GM21515 (cell line): ENCODE measurements around the gene MARK3.

Source experiments
- ATAC-seq: cut with Tn5 transposase; IDR thresholded peaks from one replicate; pipeline ENCODE4 v1.9.1; 2021; ENCODE audit not compliant: unreplicated experiment

MARK3 gene

DNA sequence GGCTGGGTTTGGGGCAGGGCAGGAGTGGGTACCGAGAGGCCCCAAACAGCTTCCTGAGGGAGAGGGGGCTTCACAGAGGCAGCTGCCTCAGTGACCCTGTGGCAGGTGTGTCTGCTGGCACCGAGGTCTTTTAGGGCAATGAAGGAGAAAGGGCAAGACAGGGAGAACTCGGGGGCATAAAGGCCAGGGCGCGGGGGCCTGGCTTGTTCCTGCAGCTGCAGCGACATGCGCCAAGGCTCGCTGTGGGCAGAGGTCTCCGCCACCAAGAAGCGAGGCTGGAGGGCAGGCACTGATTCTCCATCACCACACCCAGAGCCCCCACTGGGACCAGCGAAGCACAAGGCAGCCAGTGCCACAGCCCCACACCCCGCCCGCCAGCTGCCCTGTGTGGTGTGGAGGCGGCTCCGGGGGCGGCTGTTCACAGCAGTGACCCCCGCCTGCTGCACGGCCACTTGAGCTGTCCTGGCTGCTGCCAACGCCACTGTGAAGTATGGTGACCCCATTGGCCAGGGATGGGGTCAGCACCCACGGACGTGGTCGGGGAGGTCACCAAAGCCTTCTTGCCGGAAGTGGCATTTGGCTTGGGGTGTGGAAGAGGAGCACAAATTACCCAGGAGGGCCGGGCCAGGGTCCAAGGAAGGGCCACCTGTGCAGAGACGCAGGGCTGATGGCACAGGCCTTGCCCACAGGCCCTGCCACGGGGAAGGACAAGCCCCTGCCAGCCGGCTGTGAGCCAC lies 160.9 kb downstream of the MARK3 start:
- ATAC-seq, result no peak

DNA sequence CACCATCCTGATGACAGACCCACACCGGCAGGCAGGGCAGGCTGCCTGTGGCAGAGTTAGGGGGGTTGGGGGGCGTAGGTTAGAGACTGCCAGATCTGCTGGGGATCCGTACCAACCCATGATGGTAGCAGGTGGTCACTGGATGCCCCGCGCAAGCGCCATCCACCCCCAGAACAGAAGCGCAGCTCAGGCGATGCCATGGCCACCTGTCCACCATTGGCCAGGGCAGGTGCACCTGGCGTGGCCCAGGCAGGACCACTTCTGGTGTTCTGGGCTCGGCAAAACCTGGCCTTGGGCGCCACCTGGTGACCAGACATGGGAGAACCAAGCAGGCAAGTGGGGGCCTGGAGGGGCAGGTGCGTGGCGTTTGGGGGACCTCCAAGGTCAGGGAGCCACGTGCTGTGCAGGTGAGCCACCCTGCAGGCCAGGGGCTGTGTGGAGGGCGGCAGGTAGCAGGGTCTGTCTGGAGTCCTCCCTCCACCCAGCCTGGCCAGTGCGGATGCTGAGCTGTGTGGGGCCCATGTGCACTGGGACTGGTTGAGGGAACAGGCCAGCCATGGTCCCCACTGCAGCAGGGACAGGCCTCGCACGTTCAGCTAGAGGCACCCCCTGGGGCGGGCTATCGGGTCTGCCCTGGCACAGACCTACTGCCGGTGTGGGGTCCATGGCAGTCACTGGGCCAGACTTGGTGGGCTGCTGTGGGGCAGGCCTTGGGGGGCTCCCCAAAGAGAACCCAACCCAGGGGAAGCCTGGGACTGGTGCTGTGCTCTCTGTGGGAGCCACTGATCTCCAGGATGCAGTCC lies 161.6 kb downstream of the MARK3 start:
- no peak for ATAC-seq

DNA sequence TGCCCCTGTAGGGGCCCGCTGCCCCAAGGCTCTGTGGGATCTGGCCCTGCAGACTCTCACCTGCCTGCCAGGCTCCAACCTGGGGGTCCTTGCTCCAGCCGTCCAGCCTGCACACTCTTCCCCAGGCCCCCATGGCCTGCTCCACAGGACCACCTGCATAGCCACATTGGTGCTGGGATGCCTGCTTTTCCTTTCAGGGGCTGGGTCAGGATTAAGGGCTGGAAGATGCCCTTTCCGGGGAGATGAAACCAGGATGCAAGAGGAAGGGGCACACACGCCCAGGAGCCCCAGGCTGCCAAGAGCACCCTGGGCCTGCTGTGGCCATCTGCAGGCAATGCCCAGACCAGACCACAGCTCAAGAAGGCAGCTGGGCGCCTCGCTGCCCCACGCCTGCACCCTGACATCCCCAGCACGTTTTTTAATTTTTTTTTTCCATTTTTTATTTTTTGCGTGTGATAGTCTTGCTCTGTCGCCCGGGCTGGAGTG lies 162.3 kb downstream of the MARK3 start:
- ATAC-seq, result no peak

DNA sequence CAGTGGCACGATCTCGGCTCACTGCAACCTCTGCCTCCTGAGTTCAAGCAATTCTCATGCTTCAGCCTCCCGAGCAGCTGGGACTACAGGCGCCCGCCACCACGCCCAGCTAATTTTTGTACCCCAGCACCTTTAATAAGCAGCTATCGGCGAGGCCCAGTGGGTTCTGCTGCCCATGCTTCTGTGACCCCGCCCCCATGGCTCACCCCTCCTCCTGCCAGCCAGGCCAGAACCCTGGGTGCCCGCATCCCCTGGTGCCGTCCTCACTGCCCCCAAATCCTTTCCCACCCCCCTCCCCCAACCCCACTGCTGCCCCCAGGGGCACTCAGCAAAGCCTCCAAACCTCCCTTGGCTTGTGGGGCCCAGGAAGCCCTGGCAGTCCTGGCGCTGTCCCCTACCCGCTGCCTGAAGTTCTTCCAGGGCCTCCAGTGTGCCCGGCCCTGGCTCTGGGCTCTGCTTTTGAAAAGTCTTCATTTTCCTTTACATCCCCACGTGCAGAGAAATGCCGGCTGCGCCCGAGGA lies 162.8 kb downstream of the MARK3 start:
- ATAC-seq, result no peak

DNA sequence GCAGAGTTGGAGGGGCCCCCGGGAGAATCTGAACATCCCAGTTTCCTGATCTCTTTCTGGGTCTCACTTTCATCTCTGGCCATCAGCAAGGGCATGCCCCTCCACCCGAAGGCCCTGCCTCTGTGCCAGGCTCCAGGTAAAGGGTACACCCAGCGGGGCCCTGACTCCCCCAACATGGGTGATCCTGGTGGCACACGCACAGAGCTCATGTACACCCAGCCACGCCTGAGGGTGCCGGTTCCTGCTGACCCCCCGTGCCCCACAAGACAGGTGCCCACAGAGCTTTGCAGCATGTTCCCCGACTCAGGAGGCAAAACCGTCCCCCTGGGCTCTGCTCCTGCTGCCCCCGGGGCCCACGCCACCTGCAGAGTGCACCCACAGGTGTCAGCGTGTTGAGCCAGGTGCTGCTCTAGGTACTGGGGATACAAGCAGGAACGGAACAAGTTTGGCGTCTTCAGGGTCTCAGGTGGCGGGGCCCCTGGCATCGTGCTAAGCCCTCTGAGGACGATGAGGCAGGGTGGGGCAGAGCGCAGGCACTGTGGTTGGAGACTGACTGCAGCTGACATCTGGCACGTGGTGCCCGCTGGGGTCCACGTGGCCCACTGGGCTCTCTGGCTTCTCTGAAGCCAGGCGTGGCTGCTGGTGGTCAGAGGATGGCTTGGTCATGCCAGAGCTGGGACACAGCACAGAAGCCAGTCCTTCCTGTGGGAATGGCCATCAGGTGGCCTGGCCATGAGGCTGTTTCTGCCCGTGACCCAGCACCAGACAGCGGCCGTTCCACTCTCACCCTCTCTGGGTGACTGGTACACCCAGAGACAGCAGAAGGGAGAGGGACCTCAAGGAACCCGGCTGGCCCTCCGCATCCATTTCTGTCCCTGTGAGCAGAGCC lies 163.5 kb downstream of the MARK3 start:
- ATAC-seq, result no peak

DNA sequence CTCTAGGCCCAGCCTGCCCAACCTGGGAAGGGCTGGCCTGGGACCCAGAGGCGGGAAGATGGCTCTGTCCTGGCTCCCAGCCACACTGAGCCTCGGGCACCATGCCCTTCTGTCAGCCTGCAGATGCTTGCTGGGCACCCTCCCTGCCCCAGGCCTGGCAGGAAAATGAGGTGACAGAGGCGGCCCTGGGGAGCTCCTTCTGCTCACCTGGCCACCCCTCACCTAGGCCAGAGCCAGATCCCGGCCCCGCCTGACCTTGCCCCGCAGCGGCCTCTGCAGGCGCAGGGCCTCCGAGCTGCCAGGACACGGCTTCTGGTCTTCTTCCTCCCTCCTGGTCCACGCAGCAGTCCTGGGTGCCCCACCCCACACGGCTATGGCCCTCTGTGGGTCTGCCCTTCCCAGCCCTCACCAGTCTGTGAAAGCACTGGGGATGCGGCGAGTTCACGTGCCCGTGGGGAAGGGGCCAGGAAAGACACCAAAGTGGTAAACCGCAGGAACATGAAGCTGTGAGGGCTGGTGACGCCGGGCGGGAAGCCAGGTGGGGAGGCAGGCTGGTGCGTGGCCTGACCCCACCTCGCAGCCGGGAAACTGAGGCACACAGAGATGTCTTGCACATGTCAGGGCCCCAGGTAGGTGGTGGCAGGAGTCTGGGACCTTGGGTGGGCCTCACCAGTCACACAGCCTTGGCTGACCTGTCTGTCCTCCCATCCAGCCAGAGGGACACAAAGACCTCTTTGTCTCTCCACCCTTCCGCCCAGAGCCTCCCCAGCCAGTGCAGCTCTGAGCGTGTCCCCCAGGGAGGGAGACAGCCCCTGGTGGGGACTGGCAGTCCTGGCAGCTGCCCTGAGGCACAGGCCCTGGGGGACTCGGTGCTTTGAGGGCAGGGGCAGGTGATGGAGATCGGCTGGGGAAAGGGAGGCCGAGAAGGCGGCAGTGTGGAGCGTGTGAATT lies 164.4 kb downstream of the MARK3 start:
- ATAC-seq, result no peak

DNA sequence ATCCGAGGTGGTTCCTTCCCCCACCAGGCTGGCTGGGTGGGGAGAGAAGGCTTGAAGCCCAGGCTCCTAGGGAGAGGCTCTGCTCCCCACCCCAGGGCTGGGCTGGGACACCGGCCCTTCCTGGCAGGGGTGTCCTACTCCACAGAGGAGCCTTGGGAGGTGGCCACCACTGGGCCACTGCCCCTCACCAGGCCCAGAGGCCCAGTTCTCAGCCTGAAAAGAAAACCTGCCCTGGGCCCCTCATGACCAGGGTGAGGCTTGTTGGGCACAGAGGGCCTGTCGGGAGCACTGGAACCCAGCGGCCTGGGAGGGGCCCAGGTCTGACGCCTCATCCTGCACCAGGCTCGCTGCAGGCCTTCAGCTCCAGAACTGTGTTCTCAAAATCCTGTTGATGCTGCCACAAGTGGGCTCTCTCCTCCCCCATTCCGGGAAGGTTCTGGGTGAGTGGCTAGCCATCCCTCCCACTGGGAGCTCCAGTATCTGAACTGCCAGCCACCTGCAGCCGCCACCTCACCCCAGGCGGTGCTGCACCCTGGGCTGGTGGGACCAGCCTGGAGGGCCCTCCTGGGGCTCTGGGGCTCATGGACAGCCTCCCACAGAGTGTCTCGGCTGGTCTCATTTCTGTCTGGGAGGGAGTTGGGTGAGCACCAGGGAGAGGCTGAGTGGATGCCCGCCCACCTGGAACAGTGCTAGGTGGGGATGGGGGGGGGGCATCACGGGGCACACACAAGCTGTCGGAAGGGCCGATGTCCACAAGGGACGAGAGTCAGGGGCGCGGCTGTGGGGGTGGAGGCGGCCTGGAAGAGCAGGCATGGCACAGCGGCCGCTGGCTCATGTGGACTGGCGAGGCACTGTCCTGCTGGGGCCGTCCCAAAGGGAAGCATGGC lies 165.5 kb downstream of the MARK3 start:
- ATAC-seq, result no peak

DNA sequence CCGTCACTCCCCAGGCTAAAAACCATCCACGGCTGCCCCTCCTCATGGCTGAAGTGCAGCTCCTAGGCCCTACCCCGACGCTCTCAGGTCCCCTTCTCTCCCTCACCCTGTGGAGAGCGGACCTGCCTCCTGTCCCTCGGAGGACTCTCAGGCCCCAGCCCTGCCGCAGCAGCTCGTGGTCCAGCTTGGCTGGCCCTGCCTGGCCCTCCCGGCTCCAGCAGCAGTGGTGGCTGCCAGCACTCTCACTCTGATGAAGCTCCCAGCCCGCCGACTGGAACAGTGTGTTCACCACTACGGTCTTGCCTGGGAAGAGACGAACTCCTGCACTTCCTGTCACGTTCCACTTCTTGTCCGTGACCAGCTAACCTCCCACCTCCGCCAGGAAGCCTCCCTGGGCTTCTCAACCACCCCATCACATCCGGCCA lies 166.1 kb downstream of the MARK3 start:
- no peak for ATAC-seq

DNA sequence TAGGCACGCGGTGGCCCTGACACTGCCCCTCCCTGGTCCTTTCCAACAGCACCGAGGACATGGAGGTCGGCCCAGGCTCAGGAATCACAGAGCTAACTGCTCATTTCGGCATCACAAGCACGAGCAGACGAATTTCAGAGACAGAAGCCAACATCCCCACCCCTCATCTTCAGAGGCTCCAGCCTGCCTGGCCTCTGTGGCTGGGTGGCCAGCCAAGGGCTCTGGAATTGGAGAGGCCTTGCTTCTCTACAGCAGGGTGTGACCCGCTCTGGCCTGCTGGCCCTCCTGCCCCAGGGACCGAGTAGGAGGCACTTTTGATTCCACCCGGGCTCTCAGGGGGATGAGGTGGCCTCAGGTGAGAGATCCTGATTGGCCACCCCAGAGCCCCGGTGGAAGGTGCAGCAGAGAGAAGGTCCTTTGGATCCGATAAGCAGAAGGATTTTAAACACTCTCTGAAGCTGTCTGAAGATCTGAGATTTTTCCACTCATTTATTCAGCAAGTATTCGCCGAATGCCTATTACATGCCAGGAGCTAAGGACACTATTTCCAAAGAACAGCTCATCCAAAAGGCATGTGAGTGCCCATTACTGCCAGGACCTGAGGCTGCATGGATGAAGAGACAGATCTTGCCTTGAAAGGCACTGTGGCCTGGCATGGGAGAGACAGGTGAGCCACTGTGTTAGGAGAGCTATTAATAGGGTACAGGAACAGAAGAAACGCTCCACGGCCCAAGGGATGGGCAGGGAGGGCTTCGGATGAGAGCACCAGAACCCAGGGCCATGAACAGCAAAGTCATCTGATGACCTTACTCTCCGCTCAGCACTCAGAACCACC lies 167.0 kb downstream of the MARK3 start:
- no peak for ATAC-seq

DNA sequence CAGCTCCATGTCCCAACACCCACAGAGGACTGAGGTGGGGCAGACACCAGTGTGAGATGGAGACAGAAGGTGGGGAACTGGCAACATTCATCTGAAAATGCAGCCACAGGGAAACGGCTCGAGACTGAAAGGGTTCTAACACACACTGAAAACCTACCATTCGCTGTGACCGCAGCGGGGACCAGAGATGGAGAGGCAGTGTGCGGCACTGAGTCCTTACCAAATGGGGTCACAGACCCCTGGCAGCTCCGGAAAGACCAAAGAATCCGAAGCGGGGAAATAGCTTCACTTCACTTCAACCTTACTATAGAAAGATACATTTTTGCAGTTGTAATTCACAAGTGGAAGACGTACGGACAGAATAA lies 167.6 kb downstream of the MARK3 start:
- no peak for ATAC-seq
